ENCODE data around the gene BRI3BP.
A peak's percentile ranks its signal among the peaks of the same experiment; 100 is the strongest.

The BRI3BP gene, protein sequence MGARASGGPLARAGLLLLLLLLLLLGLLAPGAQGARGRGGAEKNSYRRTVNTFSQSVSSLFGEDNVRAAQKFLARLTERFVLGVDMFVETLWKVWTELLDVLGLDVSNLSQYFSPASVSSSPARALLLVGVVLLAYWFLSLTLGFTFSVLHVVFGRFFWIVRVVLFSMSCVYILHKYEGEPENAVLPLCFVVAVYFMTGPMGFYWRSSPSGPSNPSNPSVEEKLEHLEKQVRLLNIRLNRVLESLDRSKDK

DNA sequence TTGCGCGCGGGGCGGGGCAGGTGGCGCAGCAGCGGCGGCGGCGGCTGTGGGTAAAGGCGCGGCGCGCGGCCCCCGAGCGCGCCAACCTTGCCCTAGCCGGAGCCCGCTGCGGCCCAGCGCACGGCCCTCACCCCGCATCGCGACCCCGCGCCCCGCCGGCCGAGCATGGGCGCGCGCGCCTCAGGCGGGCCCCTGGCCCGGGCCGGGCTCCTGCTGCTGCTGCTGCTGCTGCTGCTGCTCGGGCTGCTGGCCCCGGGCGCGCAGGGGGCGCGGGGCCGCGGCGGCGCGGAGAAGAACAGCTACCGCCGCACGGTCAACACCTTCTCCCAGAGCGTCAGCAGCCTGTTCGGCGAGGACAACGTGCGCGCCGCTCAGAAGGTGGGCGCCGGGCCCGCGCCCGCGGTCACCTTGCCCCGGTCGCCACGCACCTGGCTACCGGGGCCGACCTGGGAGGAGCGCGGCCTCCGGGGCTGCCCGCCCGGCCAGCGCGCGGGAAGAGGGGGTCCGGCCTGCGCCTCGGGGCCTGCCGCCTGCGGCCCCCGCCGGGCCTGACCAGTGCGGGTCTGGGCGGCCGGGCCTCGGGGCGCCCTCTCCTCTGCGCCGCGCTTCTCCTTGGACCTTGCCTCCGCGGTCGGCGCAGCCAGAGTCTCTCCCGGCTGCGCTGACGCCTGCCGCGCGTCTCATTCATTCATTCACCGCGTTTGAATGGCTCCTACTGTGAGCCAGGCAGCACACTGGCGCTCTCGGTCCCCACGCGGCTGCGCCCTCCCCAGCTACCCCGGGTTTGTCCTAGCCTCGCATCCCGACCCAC is at the start of gene BRI3BP:
BRI3BP (plus strand) TSS at position 20 of the 811 bp plus-strand sequence; CDS start at position 166, 146 bp downstream.
- peak within 1 kb of the TSS; percentile 35 for H3K4me3 ChIP-seq (ENCODE audit: low read depth, low read length)
- H3K36me3 ChIP-seq (ENCODE audit: control insufficient read depth, insufficient read depth, low read length) = no peaks in the 10 kb centered on the region
- no peaks in the 10 kb centered on the region for H3K9me3 ChIP-seq (ENCODE audit: control insufficient read depth, low read length)
- peak within 1 kb of the TSS; percentile 58 for H3K27ac ChIP-seq
- no peak within 1 kb of the TSS for H3K9ac ChIP-seq
- TF ChIP-seq, protein P1, sequence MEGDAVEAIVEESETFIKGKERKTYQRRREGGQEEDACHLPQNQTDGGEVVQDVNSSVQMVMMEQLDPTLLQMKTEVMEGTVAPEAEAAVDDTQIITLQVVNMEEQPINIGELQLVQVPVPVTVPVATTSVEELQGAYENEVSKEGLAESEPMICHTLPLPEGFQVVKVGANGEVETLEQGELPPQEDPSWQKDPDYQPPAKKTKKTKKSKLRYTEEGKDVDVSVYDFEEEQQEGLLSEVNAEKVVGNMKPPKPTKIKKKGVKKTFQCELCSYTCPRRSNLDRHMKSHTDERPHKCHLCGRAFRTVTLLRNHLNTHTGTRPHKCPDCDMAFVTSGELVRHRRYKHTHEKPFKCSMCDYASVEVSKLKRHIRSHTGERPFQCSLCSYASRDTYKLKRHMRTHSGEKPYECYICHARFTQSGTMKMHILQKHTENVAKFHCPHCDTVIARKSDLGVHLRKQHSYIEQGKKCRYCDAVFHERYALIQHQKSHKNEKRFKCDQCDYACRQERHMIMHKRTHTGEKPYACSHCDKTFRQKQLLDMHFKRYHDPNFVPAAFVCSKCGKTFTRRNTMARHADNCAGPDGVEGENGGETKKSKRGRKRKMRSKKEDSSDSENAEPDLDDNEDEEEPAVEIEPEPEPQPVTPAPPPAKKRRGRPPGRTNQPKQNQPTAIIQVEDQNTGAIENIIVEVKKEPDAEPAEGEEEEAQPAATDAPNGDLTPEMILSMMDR (IDR thresholded peaks at IDR 0.05) = no peak
- H3K4me2 ChIP-seq (ENCODE audit: low read length) = peak within 1 kb of the TSS; percentile 90
- H3K4me1 ChIP-seq = peaks cover 10% of the 10 kb centered on the region
- H3K27me3 ChIP-seq (ENCODE audit: control insufficient read depth, insufficient read depth, low read length) = no peaks in the 10 kb centered on the region
- H3K79me2 ChIP-seq = no peaks in the 10 kb centered on the region
- H2AFZ ChIP-seq = peak within 1 kb of the TSS; percentile 76

- Histone ChIP-seq H3K27ac (no peak overlapping the region), H3K27me3 (ENCODE audit: control insufficient read depth, insufficient read depth, low read length) (no peaks in the 10 kb centered on the region), H3K79me2 (no peaks in the 10 kb centered on the region), H3K9me3 (ENCODE audit: control insufficient read depth, low read length) (no peaks in the 10 kb centered on the region), H3K36me3 (ENCODE audit: control insufficient read depth, insufficient read depth, low read length) (no peaks in the 10 kb centered on the region), H3K4me3 (ENCODE audit: low read depth, low read length) (no peak overlapping the region), H2AFZ (no peak overlapping the region), H3K4me2 (ENCODE audit: low read length) (no peak overlapping the region), H3K9ac (no peak overlapping the region), H3K4me1 (no peaks in the 10 kb centered on the region)
- TF ChIP-seq, protein P1 (IDR thresholded peaks at IDR 0.05) = no peak
These were observed 47.0 kb upstream of the BRI3BP start for GRCh38 chr12:124946447-124946793.

DNA sequence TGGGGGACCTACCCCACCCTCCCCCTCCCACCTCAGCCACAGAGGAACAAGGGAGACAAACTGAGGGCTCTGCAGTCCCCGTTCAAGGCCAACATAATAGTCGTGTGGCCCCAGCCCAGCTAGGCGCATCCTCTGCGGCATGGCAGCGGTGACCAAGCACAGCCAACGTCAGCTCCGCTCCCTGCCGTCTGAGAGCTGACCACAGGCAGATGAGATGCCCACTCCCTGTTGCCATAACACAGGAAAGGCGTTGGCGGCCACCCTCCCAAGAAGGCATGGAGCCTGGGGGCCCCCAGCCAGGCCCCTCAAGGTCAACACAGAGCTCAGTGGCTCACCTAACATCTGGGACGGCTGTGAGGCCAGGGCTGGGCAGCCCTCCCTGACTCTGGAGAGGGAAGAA is 46.4 kb upstream of the BRI3BP start:
- no peak overlapping the region for H3K9ac ChIP-seq
- H3K4me3 ChIP-seq (ENCODE audit: low read depth, low read length) = no peak overlapping the region
- H3K4me1 ChIP-seq = no peaks in the 10 kb centered on the region
- no peaks in the 10 kb centered on the region for H3K27me3 ChIP-seq (ENCODE audit: control insufficient read depth, insufficient read depth, low read length)
- H3K9me3 ChIP-seq (ENCODE audit: control insufficient read depth, low read length) = no peaks in the 10 kb centered on the region
- TF ChIP-seq, protein P1 (IDR thresholded peaks at IDR 0.05) = no peak
- no peak overlapping the region for H3K4me2 ChIP-seq (ENCODE audit: low read length)
- H3K79me2 ChIP-seq = no peaks in the 10 kb centered on the region
- no peak overlapping the region for H3K27ac ChIP-seq
- no peaks in the 10 kb centered on the region for H3K36me3 ChIP-seq (ENCODE audit: control insufficient read depth, insufficient read depth, low read length)
- no peak overlapping the region for H2AFZ ChIP-seq

- no peaks in the 10 kb centered on the region for H3K27me3 ChIP-seq (ENCODE audit: control insufficient read depth, insufficient read depth, low read length)
- no peak overlapping the region for H3K4me2 ChIP-seq (ENCODE audit: low read length)
- no peaks in the 10 kb centered on the region for H3K36me3 ChIP-seq (ENCODE audit: control insufficient read depth, insufficient read depth, low read length)
- H3K9ac ChIP-seq = no peak overlapping the region
- H3K4me1 ChIP-seq = no peaks in the 10 kb centered on the region
- no peak overlapping the region for H3K27ac ChIP-seq
- H3K9me3 ChIP-seq (ENCODE audit: control insufficient read depth, low read length) = no peaks in the 10 kb centered on the region
- TF ChIP-seq, protein P1 (IDR thresholded peaks at IDR 0.05) = no peak
- no peak overlapping the region for H3K4me3 ChIP-seq (ENCODE audit: low read depth, low read length)
- H2AFZ ChIP-seq = no peak overlapping the region
- no peaks in the 10 kb centered on the region for H3K79me2 ChIP-seq
These were observed 45.7 kb upstream of the BRI3BP start for GRCh38 chr12:124947561-124948398.
